Tibial artery (tissue), 4 donors: Measurements from ENCODE around the gene FNTB.
A peak's percentile ranks its signal among the peaks of the same experiment; 100 is the strongest.

Experiments used
- DNase-seq, 2 donors: peaks; one replicate each; pipeline ENCODE4 v3.0.0-alpha.2; 2019
- H3K27ac ChIP-seq, 2 donors: fragments of 200-600 bp; sonication (generic) in 1 of 2; 1 replicate in 1 of 2; 2 replicates in 1 of 2; pipeline ENCODE4 v1.5.1; 2018 to 2019; ENCODE audit warnings: mild to moderate bottlenecking in 1 of 2
- H3K27me3 ChIP-seq, 2 donors: fragments of 200-600 bp; sonication (generic) in 1 of 2; one replicate each; pipeline versions ENCODE4 v1.5.1 to v1.6.0; 2016 to 2019
- H3K36me3 ChIP-seq, 3 donors: fragments of 200-600 bp; sonication (generic) in 2 of 3; one replicate each; pipeline ENCODE4 v1.5.1; 2016 to 2019; ENCODE audit warnings: mild to moderate bottlenecking in 2 of 3
- H3K4me1 ChIP-seq, 4 donors: fragments of 200-600 bp; sonication (generic) in 2 of 4; 1 replicate in 3 of 4; 2 replicates in 1 of 4; pipeline ENCODE4 v1.5.1; 2016 to 2019
- H3K4me3 ChIP-seq, 2 donors: fragments of 200-600 bp; sonication (generic) in 1 of 2; 1 replicate in 1 of 2; 2 replicates in 1 of 2; pipeline ENCODE4 v1.5.1; 2018 to 2019; ENCODE audit warnings: mild to moderate bottlenecking in 2 of 2
- H3K9me3 ChIP-seq, 3 donors: fragments of 200-600 bp; sonication (generic) in 1 of 3; one replicate each; pipeline ENCODE4 v1.5.1; 2016 to 2019
- CTCF ChIP-seq, 2 experiments: fragments of 200-600 bp in 1 of 2; fragments of 450-650 bp in 1 of 2; IDR thresholded peaks; one replicate each; pipeline ENCODE4 v1.5.1; 2017 to 2019; ENCODE audit warnings: antibody characterized with exemption in 2 of 2, mild to moderate bottlenecking in 1 of 2, moderate library complexity in 1 of 2
- intact Hi-C: fragments of 100-400 bp; cut with DNase I; formaldehyde crosslinking; loops from one replicate; pipeline ENCODE4 v1.15.0; 2023; ENCODE audit warnings: low total_unique reads

The FNTB gene

GRCh38 chr14:64986648-64987437 lies at the start of gene FNTB:
TSS of gene FNTB (plus strand) at chr14:64986895. CDS start at chr14:64986954, 59 bp downstream.
- intact Hi-C loops: loop anchor here (5.0 to 10.0 kb wide), 2 partner anchors 75 to 838 kb away; partner anchors contain the start of gene CHURC1
- H3K9me3 ChIP-seq: no peaks in the 10 kb centered on the region
- DNase-seq: peak; percentile 95 to 97
- peaks cover 0 to 15% (median 11%) of the 10 kb centered on the region in 4 donors for H3K4me1 ChIP-seq
- TF ChIP-seq CTCF (IDR thresholded peaks at IDR 0.05): peak; percentile 61 to 79
- H3K27ac ChIP-seq: peak within 1 kb of the TSS; percentile 83 to 89
- no peaks in the 10 kb centered on the region for H3K36me3 ChIP-seq
- H3K27me3 ChIP-seq: no peaks in the 10 kb centered on the region
- H3K4me3 ChIP-seq: peak within 1 kb of the TSS; percentile 68 to 72

- Histone ChIP-seq H3K27me3 (no peaks in the 10 kb centered on the region), H3K4me1 (peaks cover 0 to 47% (median 27%) of the 10 kb centered on the region in 4 donors), H3K9me3 (no peaks in the 10 kb centered on the region), H3K27ac (peak overlapping the region in 1 of 2 donors; percentile 38), H3K36me3 (peaks cover 2 to 40% (median 31%) of the 10 kb centered on the region in 3 donors), H3K4me3 (no peak overlapping the region)
- no peak for TF ChIP-seq CTCF (IDR thresholded peaks at IDR 0.05)
- DNase-seq: no peak
- intact Hi-C loops: no loop called here
These were observed 49.4 kb upstream of the FNTB start for GRCh38 chr14:64937171-64937820.

GRCh38 chr14:64937821-64938193 lies 48.9 kb upstream of the FNTB start:
- intact Hi-C loops: no loop called here
- H3K4me1 ChIP-seq: peaks cover 0 to 41% (median 27%) of the 10 kb centered on the region in 4 donors
- H3K4me3 ChIP-seq: no peak overlapping the region
- no peaks in the 10 kb centered on the region for H3K9me3 ChIP-seq
- no peak for DNase-seq
- TF ChIP-seq CTCF (IDR thresholded peaks at IDR 0.05): peak; percentile 40 to 53
- H3K27me3 ChIP-seq: no peaks in the 10 kb centered on the region
- H3K27ac ChIP-seq: no peak overlapping the region
- H3K36me3 ChIP-seq: peaks cover 2 to 45% (median 30%) of the 10 kb centered on the region in 3 donors

GRCh38 chr14:64938972-64939816 lies 47.5 kb upstream of the FNTB start:
- intact Hi-C loops: no loop called here
- Histone ChIP-seq H3K27me3 (no peaks in the 10 kb centered on the region), H3K4me3 (no peak overlapping the region), H3K36me3 (peaks cover 0 to 48% (median 26%) of the 10 kb centered on the region in 3 donors), H3K27ac (no peak overlapping the region), H3K4me1 (peaks cover 0 to 37% (median 24%) of the 10 kb centered on the region in 4 donors), H3K9me3 (no peaks in the 10 kb centered on the region)
- TF ChIP-seq CTCF (IDR thresholded peaks at IDR 0.05): no peak
- DNase-seq: no peak

- no peak for TF ChIP-seq CTCF (IDR thresholded peaks at IDR 0.05)
- intact Hi-C loops: no loop called here
- no peak overlapping the region for H3K4me3 ChIP-seq
- H3K9me3 ChIP-seq: no peaks in the 10 kb centered on the region
- H3K27ac ChIP-seq: no peak overlapping the region
- peaks cover 0 to 52% (median 24%) of the 10 kb centered on the region in 3 donors for H3K36me3 ChIP-seq
- DNase-seq: no peak
- no peaks in the 10 kb centered on the region for H3K27me3 ChIP-seq
- peaks cover 0 to 31% (median 19%) of the 10 kb centered on the region in 4 donors for H3K4me1 ChIP-seq
These were observed 46.9 kb upstream of the FNTB start for GRCh38 chr14:64939817-64940190.
